NCI-H510A treated with DMSO at 0.1 percent for 48 hours (cell line): Measurements from ENCODE around the gene UNC93B1.

Experiments used
- DNase-seq: peaks from one replicate; lab custom pipeline; 2025; lab: John Stamatoyannopoulos, UW

The UNC93B1 gene

DNA sequence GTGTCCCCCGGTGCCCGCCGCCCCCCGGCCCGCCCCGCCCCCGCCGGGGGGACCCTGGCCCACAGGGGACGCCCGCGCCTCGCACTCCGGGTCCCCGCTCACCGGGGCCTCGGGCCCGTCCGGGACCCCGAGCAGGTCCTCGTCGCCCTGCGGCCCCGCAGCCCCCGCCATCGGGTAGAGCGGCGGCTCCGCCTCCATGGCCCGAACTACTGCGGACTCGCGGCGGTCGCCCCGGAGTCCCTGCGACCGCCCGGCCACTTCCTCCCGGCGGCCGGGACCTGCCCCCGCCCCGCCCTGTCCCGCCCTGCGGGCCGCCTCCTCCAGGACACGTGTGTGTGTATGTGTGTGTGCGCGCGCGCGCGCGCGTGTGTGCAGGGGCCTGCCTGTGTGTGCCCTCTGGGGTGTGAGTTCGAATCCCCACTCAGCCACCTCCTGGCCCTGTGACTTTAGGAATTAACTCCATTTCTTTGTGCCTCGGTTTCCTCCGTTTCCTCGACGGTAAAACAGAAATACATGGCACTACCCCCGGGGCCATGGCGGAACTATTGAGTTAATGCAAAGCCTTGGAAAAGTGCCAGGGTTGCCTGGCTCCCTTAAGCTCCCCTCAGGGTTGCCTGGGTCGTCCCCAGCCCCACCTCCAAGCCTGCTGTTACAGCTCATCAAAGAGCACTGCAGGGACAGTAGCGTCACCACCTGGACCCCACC lies at the start of gene UNC93B1:
TSS of gene UNC93B1 (minus strand) at position 252 of the 705 bp plus-strand sequence. CDS start at position 198, 54 bp downstream.
- DNase-seq = peak; percentile 75

DNA sequence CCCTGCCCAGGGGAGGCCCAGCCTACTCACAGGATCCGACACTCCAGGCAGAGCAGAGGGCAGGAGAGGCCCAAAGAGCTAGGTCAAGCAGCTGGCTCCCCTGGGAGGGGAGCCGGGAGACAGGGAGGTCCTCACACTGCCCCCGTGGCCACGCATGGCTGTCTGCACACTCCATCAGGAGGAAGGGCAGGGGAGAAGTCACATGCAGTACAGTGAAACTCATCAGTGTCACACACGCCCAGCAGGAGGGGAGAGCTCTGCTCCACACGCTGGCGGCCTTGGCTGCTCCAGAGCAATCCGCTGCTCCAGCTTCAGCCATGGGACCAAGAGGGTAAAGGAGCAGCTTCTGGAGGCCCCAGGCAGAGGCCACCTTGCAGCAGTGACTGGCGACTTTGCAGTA lies 49.2 kb upstream of the UNC93B1 start:
- no peak for DNase-seq

DNA sequence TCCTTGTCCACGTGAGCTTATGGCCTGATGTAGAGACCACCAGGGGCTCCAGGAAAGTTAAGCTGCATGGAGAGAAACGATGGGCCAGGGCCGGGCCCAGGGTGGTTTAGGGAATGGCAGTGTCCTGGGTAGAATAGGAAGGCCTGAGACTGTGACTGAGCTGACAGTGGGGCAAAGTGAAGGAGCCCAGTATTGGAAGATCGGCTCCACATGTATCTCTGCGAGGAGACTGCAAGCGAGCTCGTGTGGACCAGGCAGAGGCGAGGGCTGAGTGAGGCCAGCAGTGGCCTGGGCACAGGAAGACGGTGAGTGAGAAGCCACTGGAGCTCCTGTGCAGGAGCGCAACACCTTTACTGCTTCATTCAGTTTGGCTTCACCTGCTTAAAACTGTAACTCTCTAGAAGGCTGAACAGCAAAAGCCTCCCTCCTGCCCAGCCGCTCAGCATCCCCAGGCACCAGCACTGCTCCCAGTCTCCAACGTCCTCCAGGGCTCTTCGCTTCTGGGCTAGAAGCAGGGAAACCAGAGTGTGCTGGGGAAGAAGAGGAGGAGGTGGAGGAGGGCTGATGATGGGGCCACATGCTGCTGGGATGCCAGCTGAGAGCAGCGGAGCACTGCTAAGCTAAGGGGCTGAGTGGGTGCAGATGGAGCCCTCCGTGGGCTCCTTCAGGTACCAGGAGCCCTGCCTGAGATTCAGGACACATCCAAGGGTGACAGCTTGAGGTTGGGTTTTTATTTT lies 48.4 kb upstream of the UNC93B1 start:
- no peak for DNase-seq

DNA sequence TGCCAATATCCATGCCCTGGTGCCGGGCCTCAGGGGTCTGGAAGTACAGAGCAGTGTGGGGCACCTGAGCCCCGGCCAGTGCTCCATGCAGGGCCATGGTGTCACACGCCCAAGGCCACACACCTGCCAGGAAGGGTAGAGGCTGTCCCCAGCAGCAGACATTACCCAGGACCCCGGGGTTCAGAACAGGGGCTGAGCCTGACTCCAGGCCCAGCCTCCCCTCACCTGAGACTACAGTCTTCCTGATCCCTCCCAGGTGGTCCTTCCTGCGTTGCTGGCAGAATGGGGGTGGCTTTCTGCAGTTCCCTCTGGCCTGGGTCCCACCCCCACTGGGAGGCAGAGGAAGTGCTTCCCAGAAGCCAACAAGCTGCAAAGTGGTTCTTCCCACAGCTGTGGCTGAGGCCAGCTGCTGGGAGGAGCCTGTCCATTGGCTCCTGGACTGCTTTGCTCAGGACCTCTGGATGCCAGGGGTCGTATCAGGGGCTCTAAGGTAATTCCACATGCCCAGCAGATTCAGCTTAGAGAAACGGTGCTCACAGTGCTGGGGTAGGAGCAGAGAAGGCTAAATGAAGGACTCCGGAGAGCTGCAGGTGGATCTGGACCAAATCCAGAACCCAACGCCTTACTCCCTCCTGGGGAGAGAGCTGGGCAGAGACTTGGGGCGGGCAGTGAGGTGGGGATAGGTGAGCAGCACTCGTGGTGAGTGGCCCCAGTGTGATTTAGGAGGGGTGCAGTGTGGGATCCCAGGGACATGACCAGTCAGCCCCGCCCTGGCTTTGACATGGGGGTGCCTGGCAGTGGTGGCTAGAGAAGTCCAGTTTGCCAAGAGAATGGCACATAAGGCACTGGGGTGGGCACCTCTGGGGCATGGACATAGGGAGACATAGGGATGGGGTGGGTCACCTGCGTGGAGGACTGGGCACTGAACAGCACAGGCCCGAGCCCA lies 47.6 kb upstream of the UNC93B1 start:
- no peak for DNase-seq

DNA sequence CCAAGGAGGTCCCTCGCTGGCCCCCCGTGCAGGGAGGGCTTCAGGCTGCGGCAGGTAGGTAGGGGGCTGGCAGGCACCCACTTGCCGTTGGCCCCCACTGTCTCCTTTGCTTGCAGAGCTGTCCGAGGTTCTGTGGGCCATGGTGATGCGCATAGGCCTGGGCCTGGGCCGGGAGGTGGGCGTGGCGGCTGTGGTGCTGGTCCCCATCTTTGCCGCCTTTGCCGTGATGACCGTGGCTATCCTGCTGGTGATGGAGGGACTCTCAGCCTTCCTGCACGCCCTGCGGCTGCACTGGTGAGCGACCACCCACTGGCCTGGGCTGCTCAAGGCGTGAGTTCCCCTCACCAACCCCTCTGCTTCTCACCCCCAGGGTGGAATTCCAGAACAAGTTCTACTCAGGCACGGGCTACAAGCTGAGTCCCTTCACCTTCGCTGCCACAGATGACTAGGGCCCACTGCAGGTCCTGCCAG lies 46.5 kb upstream of the UNC93B1 start:
- no peak for DNase-seq

- no peak for DNase-seq
Observed at GRCh38 chr11:68049509-68050370, 45.8 kb upstream of the UNC93B1 start.

DNA sequence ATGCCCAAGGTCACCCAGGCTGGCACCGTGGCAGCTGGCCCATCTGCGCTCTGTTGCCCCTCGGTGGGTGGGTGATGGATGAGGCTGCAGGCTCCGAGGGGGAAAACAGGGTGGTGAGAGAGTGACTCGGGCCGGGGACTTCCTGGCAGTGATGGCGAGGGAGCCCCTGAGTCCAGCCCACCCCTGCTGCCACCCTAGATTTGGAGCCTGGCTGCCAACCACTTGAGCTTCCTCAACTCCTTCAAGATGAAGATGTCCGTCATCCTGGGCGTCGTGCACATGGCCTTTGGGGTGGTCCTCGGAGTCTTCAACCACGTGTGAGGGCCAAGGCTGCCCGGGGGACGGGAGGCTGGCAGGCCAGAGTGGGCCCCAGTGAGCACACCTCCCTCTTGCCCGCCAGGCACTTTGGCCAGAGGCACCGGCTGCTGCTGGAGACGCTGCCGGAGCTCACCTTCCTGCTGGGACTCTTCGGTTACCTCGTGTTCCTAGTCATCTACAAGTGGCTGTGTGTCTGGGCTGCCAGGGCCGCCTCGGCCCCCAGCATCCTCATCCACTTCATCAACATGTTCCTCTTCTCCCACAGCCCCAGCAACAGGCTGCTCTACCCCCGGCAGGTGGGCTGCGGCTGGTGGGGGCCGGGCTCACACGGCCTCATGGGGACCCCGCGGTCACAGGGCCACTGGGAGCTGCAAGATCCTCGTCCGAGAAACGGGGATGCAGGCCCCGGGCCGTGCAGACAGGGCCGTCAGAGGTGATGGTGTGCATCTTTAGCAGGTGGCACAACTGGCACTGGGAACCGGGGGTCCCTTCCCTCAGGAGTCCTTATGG lies 45.0 kb upstream of the UNC93B1 start:
- no peak for DNase-seq

DNA sequence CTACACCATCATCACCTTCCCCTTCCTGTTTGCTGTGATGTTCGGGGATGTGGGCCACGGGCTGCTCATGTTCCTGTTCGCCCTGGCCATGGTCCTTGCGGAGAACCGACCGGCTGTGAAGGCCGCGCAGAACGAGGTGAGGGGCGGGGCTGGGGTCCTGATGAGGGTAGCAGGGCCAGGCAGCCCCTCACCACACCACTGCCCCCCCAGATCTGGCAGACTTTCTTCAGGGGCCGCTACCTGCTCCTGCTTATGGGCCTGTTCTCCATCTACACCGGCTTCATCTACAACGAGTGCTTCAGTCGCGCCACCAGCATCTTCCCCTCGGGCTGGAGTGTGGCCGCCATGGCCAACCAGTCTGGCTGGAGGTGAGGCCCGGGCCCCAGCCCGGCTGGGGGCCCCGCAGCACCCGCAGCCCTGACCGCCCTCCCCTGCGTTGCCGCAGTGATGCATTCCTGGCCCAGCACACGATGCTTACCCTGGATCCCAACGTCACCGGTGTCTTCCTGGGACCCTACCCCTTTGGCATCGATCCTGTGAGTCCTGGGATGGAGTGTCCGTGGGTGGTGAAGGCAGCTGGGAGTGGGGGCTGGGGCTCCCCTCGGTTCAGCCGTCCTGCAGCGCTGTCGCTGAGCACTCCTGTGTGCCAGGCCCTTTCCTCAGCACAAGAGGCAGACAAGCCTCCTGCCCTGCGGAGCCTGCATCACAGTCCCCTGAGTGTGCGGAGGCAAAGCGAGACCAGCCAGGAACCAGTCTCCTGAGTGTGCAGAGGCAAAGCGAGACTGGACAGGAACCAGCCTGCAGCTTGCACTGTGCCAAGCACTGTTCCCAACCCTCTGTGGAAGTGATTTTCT lies 43.8 kb upstream of the UNC93B1 start:
- DNase-seq = no peak

DNA sequence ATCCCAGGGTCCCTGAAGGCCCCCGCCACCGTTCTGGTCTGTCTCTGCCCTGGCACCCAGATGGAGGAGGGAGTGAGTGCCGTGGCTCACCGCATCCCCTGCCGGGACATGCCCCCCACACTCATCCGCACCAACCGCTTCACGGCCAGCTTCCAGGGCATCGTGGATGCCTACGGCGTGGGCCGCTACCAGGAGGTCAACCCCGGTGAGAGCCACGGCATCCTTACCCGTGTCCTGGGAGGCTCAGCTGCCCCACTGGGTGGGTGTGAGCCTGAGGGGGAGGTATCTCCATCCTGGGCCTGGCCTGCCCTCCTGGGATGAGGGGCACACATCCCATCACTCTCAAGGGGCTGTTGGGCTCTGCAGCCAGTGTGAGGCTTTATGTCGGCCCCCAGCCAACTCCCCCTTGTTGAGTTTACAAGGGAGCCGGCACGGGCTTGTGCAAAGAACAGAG lies 41.0 kb upstream of the UNC93B1 start:
- DNase-seq = no peak

- peak; percentile 75 for DNase-seq
Observed at GRCh38 chr11:68044145-68044813, 40.4 kb upstream of the UNC93B1 start.

DNA sequence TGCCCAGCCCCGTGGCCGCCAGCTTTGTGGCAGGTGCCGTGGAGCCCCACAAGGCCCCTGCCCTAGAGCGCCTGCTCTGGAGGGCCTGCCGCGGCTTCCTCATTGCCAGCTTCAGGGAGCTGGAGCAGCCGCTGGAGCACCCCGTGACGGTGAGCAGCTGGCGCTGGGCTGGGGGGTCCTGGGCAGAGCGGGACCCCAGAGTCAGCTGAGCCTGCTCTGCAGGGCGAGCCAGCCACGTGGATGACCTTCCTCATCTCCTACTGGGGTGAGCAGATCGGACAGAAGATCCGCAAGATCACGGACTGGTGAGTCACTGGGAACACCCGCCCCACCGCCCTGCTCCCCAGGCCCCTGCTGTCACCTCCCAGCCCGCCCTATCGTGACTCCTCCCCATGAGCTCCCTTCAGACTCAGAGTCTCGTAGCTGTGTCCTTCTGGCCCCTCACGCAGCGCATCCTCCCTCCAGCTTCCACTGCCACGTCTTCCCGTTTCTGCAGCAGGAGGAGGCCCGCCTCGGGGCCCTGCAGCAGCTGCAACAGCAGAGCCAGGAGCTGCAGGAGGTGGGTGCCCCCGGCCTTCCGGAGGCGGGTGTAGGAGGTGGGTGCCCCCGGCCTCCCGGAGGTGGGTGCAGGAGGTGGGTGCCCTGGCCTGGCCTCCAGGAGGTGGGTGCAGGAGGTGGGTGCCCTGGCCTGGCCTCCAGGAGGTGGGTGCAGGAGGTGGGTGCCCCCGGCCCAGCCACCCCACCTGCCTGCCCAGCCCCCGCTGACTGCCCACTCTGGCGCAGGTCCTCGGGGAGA lies 39.6 kb upstream of the UNC93B1 start:
- DNase-seq = peak; percentile 67

- no peak for DNase-seq
Observed at GRCh38 chr11:68043029-68043348, 39.1 kb upstream of the UNC93B1 start.

DNA sequence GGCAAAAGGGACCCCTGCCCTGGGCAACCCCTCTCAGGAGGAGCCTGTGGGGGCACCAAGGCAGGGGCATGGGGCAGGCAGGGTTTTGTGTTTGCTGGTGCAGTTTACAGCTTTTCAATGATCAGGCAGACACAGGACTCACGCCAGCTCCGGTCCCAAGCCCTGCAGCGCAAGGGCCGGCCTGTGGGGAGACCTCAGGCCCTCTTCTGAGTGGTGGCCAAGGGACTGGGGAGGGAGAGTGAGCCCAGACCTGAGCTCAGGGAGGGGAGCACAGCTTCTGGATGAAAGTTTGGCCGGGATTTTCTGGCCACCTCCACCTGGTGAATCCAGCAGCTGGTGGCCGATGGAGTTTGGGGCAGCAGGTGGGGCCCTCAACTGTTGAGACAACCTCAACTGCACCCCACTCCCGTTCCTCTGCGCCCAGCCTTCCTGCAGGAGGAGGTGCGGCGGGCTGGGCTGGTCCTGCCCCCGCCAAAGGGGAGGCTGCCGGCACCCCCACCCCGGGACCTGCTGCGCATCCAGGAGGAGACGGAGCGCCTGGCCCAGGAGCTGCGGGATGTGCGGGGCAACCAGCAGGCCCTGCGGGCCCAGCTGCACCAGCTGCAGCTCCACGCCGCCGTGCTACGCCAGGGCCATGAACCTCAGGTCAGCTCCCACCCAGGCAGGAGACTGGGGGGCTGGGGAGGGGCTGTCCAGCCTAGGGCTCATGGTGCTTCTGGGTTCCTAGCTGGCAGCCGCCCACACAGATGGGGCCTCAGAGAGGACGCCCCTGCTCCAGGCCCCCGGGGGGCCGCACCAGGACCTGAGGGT lies 38.5 kb upstream of the UNC93B1 start:
- DNase-seq = no peak

GRCh38 chr11:68041617-68042218 lies 37.8 kb upstream of the UNC93B1 start:
- no peak for DNase-seq

- DNase-seq = no peak
Observed at GRCh38 chr11:68040957-68041591, 37.2 kb upstream of the UNC93B1 start.
